Brain microvascular endothelial cell (primary cell): ENCODE results near the gene GPR146.

Experiments used
- DNase-seq: peaks from one replicate; pipeline ENCODE4 v3.0.0-alpha.2; 2020
- H3K27ac ChIP-seq: fragments of 250-450 bp; sonication (Bioruptor Pico); 2 replicates; pipeline ENCODE4 v1.5.1; 2020; ENCODE audit warnings: mild to moderate bottlenecking, moderate library complexity
- H3K27me3 ChIP-seq: fragments of 250-450 bp; sonication (Bioruptor Pico); replicated peaks from 2 replicates; pipeline ENCODE4 v1.5.1; 2020; ENCODE audit warnings: mild to moderate bottlenecking
- H3K36me3 ChIP-seq: fragments of 250-450 bp; sonication (Bioruptor Pico); replicated peaks from 2 replicates; pipeline ENCODE4 v1.5.1; 2020; ENCODE audit warnings: mild to moderate bottlenecking
- H3K4me3 ChIP-seq: 2 replicates; pipeline ENCODE4 v1.5.1; 2011; ENCODE audit warnings: low read depth, mild to moderate bottlenecking, control low read depth, low read length, moderate library complexity
- CTCF ChIP-seq: IDR thresholded peaks from 2 replicates; pipeline ENCODE4 v1.5.1; 2011; ENCODE audit warnings: low read depth, mild to moderate bottlenecking, moderate library complexity, low read length, control low read depth, inconsistent platforms; ENCODE audit errors: missing control alignments
- in situ Hi-C: cut with HindIII; loops from 2 replicates; pipeline ENCODE4 v1.10.0; 2017; ENCODE audit warnings: low sequenced_read_pairs, low pct_ligation_motif_present

GPR146 gene

GRCh38 chr7:1019255-1019785 lies 25.0 kb upstream of the GPR146 start:
- Histone ChIP-seq H3K27me3 (no peaks in the 10 kb centered on the region), H3K27ac (no peak overlapping the region), H3K36me3 (peaks cover 8% of the 10 kb centered on the region), H3K4me3 (no peak overlapping the region)
- TF ChIP-seq CTCF, result no peak
- in situ Hi-C loops, result no loop called here
- no peak for DNase-seq

DNA sequence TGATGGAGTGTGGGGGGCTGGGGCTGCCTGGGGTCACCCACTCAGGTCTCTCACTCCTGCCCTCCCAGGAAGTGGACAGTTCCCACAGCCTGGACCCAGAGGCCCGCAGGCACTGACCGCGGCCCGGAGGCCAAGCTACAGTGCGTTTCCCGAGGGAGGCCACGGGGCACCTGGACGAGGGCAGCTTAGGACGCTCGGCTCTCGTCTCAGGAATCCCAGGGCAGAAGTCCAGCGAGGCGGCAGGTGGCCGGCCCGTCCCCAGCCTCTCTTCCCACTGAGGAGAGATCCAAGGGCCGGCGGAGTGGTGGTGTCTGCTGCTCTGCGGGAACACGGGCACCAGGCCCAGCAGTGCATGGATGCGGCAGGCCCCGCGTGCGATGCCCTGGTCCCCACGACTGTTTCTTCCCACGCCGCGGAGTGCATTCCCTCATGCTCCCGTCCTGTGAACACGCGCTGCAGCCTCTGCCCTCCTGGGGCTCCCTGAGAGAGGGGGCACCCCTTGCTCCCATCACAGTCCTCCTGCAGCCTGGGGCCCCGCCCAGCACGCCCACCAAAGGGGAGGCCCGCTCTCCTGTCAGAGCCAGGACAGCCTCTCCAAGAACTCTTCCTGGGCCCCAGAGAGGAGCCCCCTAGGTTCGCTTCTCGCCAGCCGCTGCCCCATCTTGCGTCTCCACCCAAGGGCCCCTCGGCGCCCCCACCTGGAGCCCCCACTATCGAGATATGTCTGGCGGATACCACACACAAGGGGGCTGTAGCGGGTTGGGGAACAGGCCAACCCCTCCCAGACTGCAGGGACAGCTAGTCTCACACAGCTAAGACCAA lies 24.3 kb upstream of the GPR146 start:
- TF ChIP-seq CTCF, result no peak
- H3K27ac ChIP-seq, result no peak overlapping the region
- peaks cover 8% of the 10 kb centered on the region for H3K36me3 ChIP-seq
- in situ Hi-C loops, result no loop called here
- H3K27me3 ChIP-seq, result no peaks in the 10 kb centered on the region
- no peak for DNase-seq
- H3K4me3 ChIP-seq, result no peak overlapping the region

- in situ Hi-C loops, result no loop called here
- TF ChIP-seq CTCF, result peak; percentile 23
- no peak overlapping the region for H3K4me3 ChIP-seq
- no peaks in the 10 kb centered on the region for H3K27me3 ChIP-seq
- no peak for DNase-seq
- H3K36me3 ChIP-seq, result peaks cover 8% of the 10 kb centered on the region
- H3K27ac ChIP-seq, result no peak overlapping the region
These were observed 23.5 kb upstream of the GPR146 start for GRCh38 chr7:1020849-1021251.

DNA sequence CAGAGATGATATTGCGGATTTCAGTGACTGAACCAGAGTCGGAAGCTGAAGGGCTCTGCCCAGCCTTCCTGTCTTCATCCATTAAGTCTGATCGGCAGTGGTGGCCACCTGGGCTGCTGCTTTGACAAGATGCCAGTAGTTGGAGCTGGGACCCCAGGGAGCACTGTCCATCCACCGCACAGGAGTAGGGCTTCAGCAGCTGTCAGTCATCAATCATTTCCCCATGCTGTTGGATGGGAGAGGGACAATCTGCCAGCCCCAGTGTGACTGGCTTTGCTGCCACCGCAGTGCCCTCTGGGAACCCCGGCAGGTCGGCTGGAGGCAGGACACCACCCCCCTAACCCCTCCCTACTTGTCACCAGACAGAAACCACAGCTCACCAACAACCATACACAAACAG lies 23.0 kb upstream of the GPR146 start:
- Histone ChIP-seq H3K4me3 (no peak overlapping the region), H3K27ac (no peak overlapping the region), H3K27me3 (no peaks in the 10 kb centered on the region), H3K36me3 (peaks cover 8% of the 10 kb centered on the region)
- in situ Hi-C loops, result no loop called here
- DNase-seq, result no peak
- no peak for TF ChIP-seq CTCF

DNA sequence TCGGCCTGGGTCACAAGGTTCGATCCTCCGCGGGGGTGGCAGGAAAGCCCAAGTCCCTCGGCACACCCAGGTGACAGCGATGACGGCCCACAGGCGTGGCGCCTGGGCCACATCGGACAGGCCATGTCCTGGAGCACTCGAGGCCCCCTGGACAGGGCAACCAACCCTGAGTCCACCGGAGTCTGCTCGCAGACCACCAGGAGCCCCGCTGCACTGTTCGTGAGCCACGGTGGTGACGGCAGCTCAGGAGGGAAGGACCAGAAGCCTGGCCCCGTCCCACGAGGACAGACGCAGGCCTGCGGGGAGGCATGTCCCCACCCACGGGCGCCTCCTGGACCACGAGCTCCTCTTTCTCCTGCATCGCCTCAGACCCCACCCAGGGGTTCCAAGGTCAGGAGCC lies 22.4 kb upstream of the GPR146 start:
- Histone ChIP-seq H3K27me3 (no peaks in the 10 kb centered on the region), H3K4me3 (no peak overlapping the region), H3K36me3 (peaks cover 8% of the 10 kb centered on the region), H3K27ac (no peak overlapping the region)
- in situ Hi-C loops, result no loop called here
- DNase-seq, result no peak
- no peak for TF ChIP-seq CTCF
